Neural cell (in vitro differentiated cells): ENCODE measurements around the gene ARL10. TPM values are rescaled to one million over a fixed set of nuclear protein-coding genes. Genes with fewer than 3 reads are reported as not detected.

Experiments used
- H2AFZ ChIP-seq: fragments of 200-600, 300-800 bp; sonication (generic), shearing (Covaris generic); 2 replicates; pipeline ENCODE4 v1.6.0; 2014; ENCODE audit warnings: low read depth, mild to moderate bottlenecking, antibody characterized with exemption, low read length, moderate library complexity
- H3F3A ChIP-seq: fragments of 200-600 bp; shearing (Covaris generic); 2 replicates; pipeline ENCODE4 v1.6.1; 2016; ENCODE audit warnings: mild to moderate bottlenecking, moderate library complexity, mixed read lengths, antibody characterized with exemption, low read length; ENCODE audit not compliant: insufficient read depth, poor library complexity, severe bottlenecking
- H3K27ac ChIP-seq: fragments of 200-600, 300-800 bp; sonication (generic), shearing (Covaris generic); 2 replicates; pipeline ENCODE4 v1.5.1; 2014; ENCODE audit warnings: mild to moderate bottlenecking, low read length, moderate library complexity
- H3K27me3 ChIP-seq: fragments of 300-800, 200-600 bp; sonication (generic), shearing (Covaris generic); 2 replicates; pipeline ENCODE4 v1.6.0; 2014; ENCODE audit warnings: mild to moderate bottlenecking, low read depth, low read length, moderate library complexity; ENCODE audit not compliant: insufficient read depth
- H3K36me3 ChIP-seq: fragments of 300-800, 200-600 bp; sonication (generic), shearing (Covaris generic); 2 replicates; pipeline ENCODE4 v1.5.1; 2014; ENCODE audit warnings: mild to moderate bottlenecking, antibody characterized with exemption, low read length, moderate library complexity; ENCODE audit not compliant: insufficient read depth
- H3K4me2 ChIP-seq: fragments of 300-800, 200-600 bp; sonication (generic), shearing (Covaris generic); 2 replicates; pipeline ENCODE4 v1.6.0; 2014; ENCODE audit warnings: mild to moderate bottlenecking, low read length
- H3K4me3 ChIP-seq: fragments of 300-800, 200-600 bp; sonication (generic), shearing (Covaris generic); 2 replicates; pipeline ENCODE4 v1.5.1; 2014; ENCODE audit warnings: mild to moderate bottlenecking, low read length, moderate library complexity
- H3K79me2 ChIP-seq: fragments of 200-600 bp; shearing (Covaris generic); replicated peaks from 2 replicates; pipeline ENCODE4 v1.6.0; 2014; ENCODE audit warnings: mild to moderate bottlenecking, low read length, moderate library complexity; ENCODE audit not compliant: insufficient read depth
- H3K9ac ChIP-seq: fragments of 300-800, 200-600 bp; sonication (generic), shearing (Covaris generic); 2 replicates; pipeline ENCODE4 v1.6.1; 2016; ENCODE audit warnings: mild to moderate bottlenecking, low read length, mixed read lengths
- H3K9me2 ChIP-seq: fragments of 200-600 bp; shearing (Covaris generic); 2 replicates; pipeline ENCODE4 v1.6.1; 2016; ENCODE audit warnings: mild to moderate bottlenecking, low read length, mixed read lengths; ENCODE audit not compliant: insufficient read depth
- H3K9me3 ChIP-seq: fragments of 200-600, 300-800 bp; sonication (generic), shearing (Covaris generic); 2 replicates; pipeline ENCODE4 v1.6.1; 2016; ENCODE audit warnings: mild to moderate bottlenecking, mixed run types, low read length, moderate library complexity, mixed read lengths
- H4K20me1 ChIP-seq: fragments of 200-600 bp; shearing (Covaris generic); 2 replicates; pipeline ENCODE4 v1.6.1; 2016; ENCODE audit warnings: mild to moderate bottlenecking, mixed run types; ENCODE audit not compliant: insufficient read depth
- CTCF ChIP-seq: fragments of 450-650 bp; IDR thresholded peaks from 2 replicates; pipeline ENCODE4 v1.5.1; 2014; ENCODE audit warnings: antibody characterized with exemption, mild to moderate bottlenecking, moderate library complexity; ENCODE audit not compliant: poor library complexity, severe bottlenecking
- EP300 ChIP-seq: fragments of 450-650 bp; conservative IDR thresholded peaks from 2 replicates; pipeline ENCODE4 v1.6.1; 2014; ENCODE audit warnings: antibody characterized with exemption, mild to moderate bottlenecking, moderate library complexity; ENCODE audit not compliant: poor library complexity, severe bottlenecking
- EZH2 ChIP-seq: fragments of 200-600, 300-800 bp; shearing (Covaris generic), sonication (generic); IDR thresholded peaks from 2 replicates; pipeline ENCODE4 v1.6.1; 2014; ENCODE audit warnings: antibody characterized with exemption, low read length, borderline replicate concordance, mild to moderate bottlenecking; ENCODE audit not compliant: insufficient read depth, poor library complexity, severe bottlenecking
- MXI1 ChIP-seq: fragments of 450-650 bp; conservative IDR thresholded peaks from 2 replicates; pipeline ENCODE4 v1.6.1; 2014; ENCODE audit warnings: antibody characterized with exemption, mild to moderate bottlenecking; ENCODE audit not compliant: poor library complexity, severe bottlenecking
- POLR2AphosphoS5 ChIP-seq: IDR thresholded peaks from 2 replicates; pipeline ENCODE4 v1.6.1; 2012
- RAD21 ChIP-seq: fragments of 450-650 bp; conservative IDR thresholded peaks from 2 replicates; pipeline ENCODE4 v1.6.1; 2014; ENCODE audit warnings: antibody characterized with exemption, mild to moderate bottlenecking, moderate library complexity
- REST ChIP-seq: IDR thresholded peaks from 2 replicates; pipeline ENCODE4 v1.6.1; 2012; ENCODE audit warnings: borderline replicate concordance
- SMC3 ChIP-seq: fragments of 450-650 bp; conservative IDR thresholded peaks from 2 replicates; pipeline ENCODE4 v1.6.1; 2014; ENCODE audit warnings: antibody characterized with exemption, mild to moderate bottlenecking, moderate library complexity; ENCODE audit not compliant: poor library complexity
- TAF1 ChIP-seq: IDR thresholded peaks from 2 replicates; pipeline ENCODE4 v1.6.1; 2012; ENCODE audit warnings: low read depth
- polyA minus RNA-seq: library from RNA; depleted of rRNA, polyadenylated mRNA; stranded (reverse); fragments of >200 nt; gene quantifications from 2 replicates; pipeline ENCODE4 v1.2.3, GENCODE V29; 2014
- polyA plus RNA-seq: library from polyadenylated mRNA; depleted of rRNA; stranded (reverse); fragments of >200 nt; gene quantifications from 2 replicates; pipeline ENCODE4 v1.2.3, GENCODE V29; 2014

Gene ARL10
- 12.7 and 22.8 TPM in 2 replicates for polyA plus RNA-seq
- polyA minus RNA-seq, result 38.5 and 41.1 TPM in 2 replicates

- Histone ChIP-seq H3K9me2 (no peaks in the 10 kb centered on the region), H3F3A (no peaks in the 10 kb centered on the region), H3K4me2 (peak within 1 kb of the TSS; percentile 65), H4K20me1 (no peaks in the 10 kb centered on the region), H3K79me2 (peaks cover 7% of the 10 kb centered on the region), H3K4me3 (peak within 1 kb of the TSS; percentile 97), H2AFZ (peak within 1 kb of the TSS; percentile 69), H3K27me3 (no peaks in the 10 kb centered on the region), H3K27ac (peak within 1 kb of the TSS; percentile 8), H3K9me3 (no peaks in the 10 kb centered on the region), H3K36me3 (no peaks in the 10 kb centered on the region), H3K9ac (peak within 1 kb of the TSS; percentile 87)
- TF ChIP-seq MXI1, result peak; percentile 67
- TF ChIP-seq POLR2AphosphoS5, result peak; percentile 77
- no peak for TF ChIP-seq RAD21
These were observed at the start of gene ARL10 for GRCh38 chr5:176365351-176366231. Gene ARL10, plus strand, starts transcription at chr5:176365487. Its CDS starts 77 bp downstream, at chr5:176365564.

- H3K36me3 ChIP-seq, result no peaks in the 10 kb centered on the region
- no peaks in the 10 kb centered on the region for H3K9me2 ChIP-seq
- H4K20me1 ChIP-seq, result no peaks in the 10 kb centered on the region
- H3K79me2 ChIP-seq, result no peaks in the 10 kb centered on the region
- no peak overlapping the region for H3K27ac ChIP-seq
- no peaks in the 10 kb centered on the region for H3K9me3 ChIP-seq
- no peak overlapping the region for H3K4me2 ChIP-seq
- no peaks in the 10 kb centered on the region for H3F3A ChIP-seq
- H2AFZ ChIP-seq, result no peak overlapping the region
- H3K4me3 ChIP-seq, result no peak overlapping the region
- no peak for TF ChIP-seq RAD21
- TF ChIP-seq SMC3, result no peak
- no peak for TF ChIP-seq REST
- TF ChIP-seq EP300, result no peak
- no peak for TF ChIP-seq TAF1
- TF ChIP-seq MXI1, result no peak
- TF ChIP-seq CTCF, result no peak
- TF ChIP-seq EZH2, result no peak
- TF ChIP-seq POLR2AphosphoS5, result no peak
- no peak overlapping the region for H3K9ac ChIP-seq
- no peaks in the 10 kb centered on the region for H3K27me3 ChIP-seq
These were observed 47.5 kb upstream of the ARL10 start for GRCh38 chr5:176317534-176318374.
